Measurements from ENCODE around the gene TFB1M. TPM values are rescaled to one million over a fixed set of nuclear protein-coding genes. Genes with fewer than 3 reads are reported as not detected.
A peak's percentile ranks its signal among the peaks of the same experiment; 100 is the strongest.
"Not testable (repeated sequence)": the region's sequence is repeated elsewhere in the genome, so short reads cannot be mapped to it uniquely, and the experiment has no call there.

The TFB1M gene
- total RNA-seq, 1 donor from 2014 or later, result 17.9 TPM

GRCh38 chr6:155228546-155229166 is 85.6 kb downstream of the TFB1M start:
- no peak for ATAC-seq
- DNase-seq (ENCODE audit: missing footprints), result no peak
- intact Hi-C loops (cut with DNase I), result no loop called here

DNA sequence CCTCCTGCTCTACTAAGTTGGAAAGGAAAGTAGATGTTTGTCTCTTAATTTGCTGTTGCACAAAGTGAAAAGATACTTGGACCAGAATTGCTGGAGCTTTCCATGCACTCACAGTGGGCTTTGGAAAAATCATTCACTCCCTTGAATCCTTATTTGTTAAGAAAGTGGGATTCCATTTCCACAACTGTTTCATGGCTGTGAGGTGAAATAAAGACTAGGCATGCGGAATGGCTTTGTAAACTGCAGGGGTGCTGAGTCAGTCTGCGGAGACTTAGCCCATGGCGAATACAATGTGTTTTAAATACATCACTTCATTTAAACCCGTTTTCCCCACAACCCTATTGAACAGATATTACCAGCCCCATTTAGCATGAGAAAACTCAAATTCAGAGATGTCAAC is 87.2 kb downstream of the TFB1M start:
- intact Hi-C loops (cut with DNase I), result no loop called here
- ATAC-seq, result no peak
- no peak for DNase-seq (ENCODE audit: missing footprints)

DNA sequence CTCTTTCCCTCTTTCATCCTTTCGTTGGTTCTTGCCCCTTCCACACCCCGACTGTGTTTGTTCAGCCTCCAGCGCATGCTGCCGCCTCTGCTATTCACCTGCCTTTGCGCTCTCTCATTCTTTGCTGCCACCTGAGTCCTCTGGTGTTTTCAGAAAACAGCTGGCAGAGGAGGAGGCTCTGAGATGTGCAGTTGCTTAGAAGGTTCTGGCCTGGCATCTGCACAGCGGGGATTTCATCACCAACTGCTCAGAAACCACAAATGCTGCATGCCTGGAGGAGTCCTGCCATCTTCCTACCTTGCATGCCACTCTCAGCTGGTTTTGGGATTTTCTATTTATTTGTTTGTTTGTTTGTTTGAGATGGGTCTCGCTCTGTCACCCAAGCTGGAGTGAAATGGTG is 89.7 kb downstream of the TFB1M start:
- DNase-seq (ENCODE audit: missing footprints), result no peak
- intact Hi-C loops (cut with DNase I), result no loop called here
- ATAC-seq, result no peak

DNA sequence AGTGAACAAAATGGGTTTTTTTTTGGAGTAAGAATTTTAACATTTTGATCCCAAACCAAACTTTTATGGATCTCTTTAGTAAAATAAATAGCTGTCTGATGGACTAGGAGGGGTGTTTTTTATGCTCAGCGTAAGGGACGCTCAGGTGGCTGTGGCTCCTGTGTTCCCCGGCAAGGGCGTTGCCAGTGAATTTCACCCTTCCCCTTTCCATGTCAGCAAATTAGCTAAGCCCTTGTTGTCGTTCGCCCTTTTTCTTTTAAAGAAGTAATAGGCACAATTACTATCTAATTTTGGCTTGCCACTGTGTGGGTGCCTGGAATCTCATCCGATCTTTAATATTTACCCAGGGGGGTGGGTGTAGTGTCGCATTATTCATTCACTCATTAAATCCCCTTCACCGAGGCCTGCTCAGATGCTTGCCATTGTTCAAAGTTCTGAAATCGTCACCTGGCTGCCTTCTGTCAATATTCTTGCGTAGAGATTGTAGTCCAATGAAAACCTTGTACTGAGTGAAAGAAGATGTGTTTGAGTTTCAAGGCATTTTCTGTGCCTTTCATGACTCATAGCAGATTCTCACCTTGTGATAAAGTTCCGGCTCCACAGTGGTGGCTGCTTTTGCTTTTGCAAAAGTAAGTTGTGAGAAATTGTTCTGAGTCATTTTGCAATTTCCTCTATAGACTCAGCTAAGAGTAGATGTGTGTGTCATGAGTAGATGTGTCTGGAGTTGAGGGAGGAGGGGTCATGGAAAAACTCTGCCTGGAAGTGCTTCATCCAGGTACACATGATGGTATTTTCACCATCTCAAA is 90.4 kb downstream of the TFB1M start:
- ATAC-seq (no peak), DNase-seq (ENCODE audit: missing footprints) (no peak)
- intact Hi-C loops (cut with DNase I), result no loop called here

GRCh38 chr6:155222506-155222905 is 91.8 kb downstream of the TFB1M start:
- DNase-seq (ENCODE audit: missing footprints), result no peak
- ATAC-seq, result no peak
- intact Hi-C loops (cut with DNase I), result no loop called here

GRCh38 chr6:155221086-155221485 is 93.2 kb downstream of the TFB1M start:
- intact Hi-C loops (cut with DNase I), result no loop called here
- no peak for ATAC-seq
- DNase-seq (ENCODE audit: missing footprints), result no peak

DNA sequence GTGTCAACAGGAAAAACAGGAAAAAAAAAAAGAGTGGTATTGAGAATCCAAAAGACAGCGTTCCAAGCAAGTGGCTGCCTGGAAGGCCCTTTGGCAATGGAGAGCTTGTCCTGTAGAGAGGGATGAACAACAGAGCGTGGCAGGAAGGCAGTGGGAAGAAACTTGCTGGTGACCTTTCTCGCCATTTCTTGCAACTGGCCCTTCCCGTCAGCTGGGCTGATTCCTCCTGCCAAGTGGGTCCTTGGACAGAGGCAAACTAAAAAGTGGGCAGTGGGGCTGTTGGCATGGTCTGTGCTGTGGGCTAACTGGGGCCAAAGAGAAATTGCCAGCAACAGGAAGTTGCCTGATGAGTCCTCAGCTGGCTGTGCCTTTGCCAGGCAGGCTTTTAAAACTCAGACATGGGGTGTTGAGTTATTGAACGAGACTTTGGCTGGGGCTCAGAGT is 94.4 kb downstream of the TFB1M start:
- DNase-seq (ENCODE audit: missing footprints) (no peak), ATAC-seq (peak; percentile 39)
- intact Hi-C loops (cut with DNase I), result no loop called here

DNA sequence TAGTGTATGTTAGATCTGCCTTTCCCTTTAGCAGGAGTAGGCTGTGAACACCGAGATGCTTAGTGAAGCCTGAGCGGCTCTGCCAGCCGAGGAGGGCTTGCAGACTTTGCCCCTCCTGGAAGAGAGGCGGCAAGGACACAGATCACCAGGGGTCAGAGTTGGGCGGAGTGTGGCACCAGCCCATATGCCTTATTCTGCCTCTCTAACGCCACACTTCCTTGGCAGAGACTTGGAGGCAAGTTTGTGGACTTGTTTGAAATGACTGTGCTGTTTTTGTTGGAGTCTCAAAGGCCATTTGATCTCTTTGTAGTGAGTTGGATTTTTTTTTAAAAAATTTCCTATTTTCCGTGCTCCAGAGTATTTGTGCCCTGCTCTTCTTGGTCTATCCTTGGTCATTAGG is 95.0 kb downstream of the TFB1M start:
- no peak for DNase-seq (ENCODE audit: missing footprints)
- intact Hi-C loops (cut with DNase I), result no loop called here
- no peak for ATAC-seq

- ATAC-seq; intact Hi-C loops (cut with DNase I); DNase-seq (ENCODE audit: missing footprints): not testable (repeated sequence)
Measured at GRCh38 chr6:155218711-155219110, 95.6 kb downstream of the TFB1M start.

- DNase-seq (ENCODE audit: missing footprints) (no peak), ATAC-seq (no peak)
- intact Hi-C loops (cut with DNase I), result no loop called here
Measured at GRCh38 chr6:155216312-155217046, 97.8 kb downstream of the TFB1M start.

GRCh38 chr6:155215906-155216305 is 98.4 kb downstream of the TFB1M start:
- no peak for DNase-seq (ENCODE audit: missing footprints)
- no peak for ATAC-seq
- intact Hi-C loops (cut with DNase I), result no loop called here

- ATAC-seq (no peak), DNase-seq (ENCODE audit: missing footprints) (no peak)
- intact Hi-C loops (cut with DNase I), result no loop called here
Measured at GRCh38 chr6:155213611-155214372, 100.5 kb downstream of the TFB1M start.

GRCh38 chr6:155212616-155213380 is 101.5 kb downstream of the TFB1M start:
- DNase-seq (ENCODE audit: missing footprints), result no peak
- intact Hi-C loops (cut with DNase I), result no loop called here
- no peak for ATAC-seq

- intact Hi-C loops (cut with DNase I), result no loop called here
- DNase-seq (ENCODE audit: missing footprints), result no peak
- no peak for ATAC-seq
Measured at GRCh38 chr6:155212106-155212505, 102.2 kb downstream of the TFB1M start.

DNA sequence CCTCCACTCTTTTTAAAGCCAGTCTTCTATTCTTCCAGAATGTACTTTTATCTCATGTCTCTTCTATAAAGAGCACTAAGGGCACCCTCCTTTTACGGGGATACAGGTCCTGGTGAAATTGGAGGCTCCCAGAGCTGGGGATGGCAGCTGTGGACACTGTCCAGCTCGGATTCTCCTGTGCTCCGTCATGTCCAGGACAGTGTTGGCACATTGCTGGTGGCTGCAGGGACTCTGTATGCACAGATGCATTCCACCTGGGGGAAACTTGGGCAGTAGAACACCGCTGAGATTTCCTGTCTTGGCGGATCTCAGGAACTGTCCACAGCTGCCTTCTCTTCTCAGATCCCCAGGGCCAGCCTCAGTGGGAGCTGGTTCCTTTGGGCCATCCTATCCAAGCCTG is 107.1 kb downstream of the TFB1M start:
- ATAC-seq (no peak), DNase-seq (ENCODE audit: missing footprints) (no peak)
- intact Hi-C loops (cut with DNase I), result no loop called here
